Kidney epithelial cell (primary cell): Measurements from ENCODE around the gene KAT2A. TPM values are rescaled to one million over a fixed set of nuclear protein-coding genes. Genes with fewer than 3 reads are reported as not detected.

ENCODE experiments used
- DNase-seq: peaks from one replicate; pipeline ENCODE4 v3.0.0-alpha.2; 2010; ENCODE audit warnings: low read depth
- H3K27me3 ChIP-seq: 2 replicates; pipeline ENCODE4 v1.6.0; 2011; ENCODE audit warnings: low read length; ENCODE audit not compliant: control insufficient read depth, insufficient read depth
- H3K36me3 ChIP-seq: 2 replicates; pipeline ENCODE4 v1.5.1; 2011; ENCODE audit warnings: low read length; ENCODE audit not compliant: control insufficient read depth, insufficient read depth
- H3K4me3 ChIP-seq: 2 replicates; pipeline ENCODE4 v1.5.1; 2011; ENCODE audit warnings: low read depth, mild to moderate bottlenecking, control low read depth, low read length
- CTCF ChIP-seq: IDR thresholded peaks from 2 replicates; pipeline ENCODE4 v1.5.1; 2011; ENCODE audit warnings: mild to moderate bottlenecking, moderate library complexity, low read length, control low read depth, inconsistent platforms; ENCODE audit not compliant: insufficient read depth, poor library complexity, severe bottlenecking
- total RNA-seq: library from RNA; depleted of rRNA; stranded (reverse); fragments of >200 nt; gene quantifications from 2 replicates; pipeline ENCODE4 v1.2.3, GENCODE V29; 2015

The KAT2A gene
- total RNA-seq, 1 donor from 2014 or later, result 22.2 TPM

GRCh38 chr17:42077755-42078154 is 43.4 kb downstream of the KAT2A start:
- no peaks in the 10 kb centered on the region for H3K36me3 ChIP-seq
- H3K4me3 ChIP-seq, result no peak overlapping the region
- DNase-seq, result no peak
- H3K27me3 ChIP-seq, result peaks cover 17% of the 10 kb centered on the region
- TF ChIP-seq CTCF, result no peak

GRCh38 chr17:42076797-42077559 is 44.2 kb downstream of the KAT2A start:
- H3K27me3 ChIP-seq, result peaks cover 23% of the 10 kb centered on the region
- no peaks in the 10 kb centered on the region for H3K36me3 ChIP-seq
- no peak overlapping the region for H3K4me3 ChIP-seq
- no peak for DNase-seq
- TF ChIP-seq CTCF, result no peak

- DNase-seq, result no peak
- no peaks in the 10 kb centered on the region for H3K36me3 ChIP-seq
- no peak for TF ChIP-seq CTCF
- peaks cover 35% of the 10 kb centered on the region for H3K27me3 ChIP-seq
- no peak overlapping the region for H3K4me3 ChIP-seq
Observed at GRCh38 chr17:42075789-42076188, 45.4 kb downstream of the KAT2A start.

GRCh38 chr17:42072323-42073187 is 48.6 kb downstream of the KAT2A start:
- H3K36me3 ChIP-seq, result no peaks in the 10 kb centered on the region
- no peak for TF ChIP-seq CTCF
- peak overlapping the region; percentile 17 for H3K4me3 ChIP-seq
- no peak for DNase-seq
- peaks cover 43% of the 10 kb centered on the region for H3K27me3 ChIP-seq

GRCh38 chr17:42071810-42072209 is 49.4 kb downstream of the KAT2A start:
- Histone ChIP-seq H3K27me3 (peaks cover 45% of the 10 kb centered on the region), H3K4me3 (no peak overlapping the region), H3K36me3 (no peaks in the 10 kb centered on the region)
- no peak for DNase-seq
- TF ChIP-seq CTCF, result no peak
